SH-SY5Y (cell line): Measurements from ENCODE around the gene ATP10B.

Experiments used
- GATA2 ChIP-seq: IDR thresholded peaks from 2 replicates; pipeline ENCODE4 v1.6.1; 2011; ENCODE audit warnings: mild to moderate bottlenecking, low read depth, low read length
- GATA3 ChIP-seq: IDR thresholded peaks from 2 replicates; pipeline ENCODE4 v1.6.1; 2011; ENCODE audit warnings: low read depth, mild to moderate bottlenecking, low read length, moderate library complexity

GRCh38 chr5:160887780-160888179 is 35.8 kb upstream of the ATP10B start:
- TF ChIP-seq GATA3, result no peak
- no peak for TF ChIP-seq GATA2
